Endometrial microvascular endothelial cells (primary cell): ENCODE results near the gene MPG. TPM values are rescaled to one million over a fixed set of nuclear protein-coding genes. Genes with fewer than 3 reads are reported as not detected.

Experiments
- in situ Hi-C: cut with HindIII; loops from 2 replicates; pipeline ENCODE4 v1.10.0; 2017; ENCODE audit warnings: low sequenced_read_pairs, low pct_unique_long_range_greater_than_20kb; ENCODE audit errors: inconsistent ontology term
- total RNA-seq: library from RNA; depleted of rRNA; stranded (reverse); fragments of >200 nt; gene quantifications from one replicate; pipeline ENCODE4 v1.2.3, GENCODE V29; 2015; ENCODE audit errors: inconsistent ontology term

The MPG gene
- total RNA-seq, 1 donor from 2014 or later: 160 TPM

GRCh38 chr16:63998-64913 is 13.8 kb upstream of the MPG start:
- in situ Hi-C loops: no loop called here

GRCh38 chr16:64914-65255 is 13.1 kb upstream of the MPG start:
- in situ Hi-C loops: no loop called here

GRCh38 chr16:65745-66144 is 12.3 kb upstream of the MPG start:
- in situ Hi-C loops: no loop called here

GRCh38 chr16:66309-67182 is 11.5 kb upstream of the MPG start:
- in situ Hi-C loops: no loop called here

GRCh38 chr16:67183-67791 is 10.7 kb upstream of the MPG start:
- in situ Hi-C loops: no loop called here

- in situ Hi-C loops: no loop called here
Observed at GRCh38 chr16:67884-68789, 9.9 kb upstream of the MPG start.

GRCh38 chr16:69181-69580 is 8.8 kb upstream of the MPG start:
- in situ Hi-C loops: no loop called here

- in situ Hi-C loops: no loop called here
Observed at GRCh38 chr16:71210-71539, 6.8 kb upstream of the MPG start.

GRCh38 chr16:71540-72401 is 6.3 kb upstream of the MPG start:
- in situ Hi-C loops: no loop called here

- in situ Hi-C loops: no loop called here
Observed at GRCh38 chr16:72561-73548, 5.2 kb upstream of the MPG start, which contains the start of gene RHBDF1. Gene RHBDF1 (minus strand): TSS chr16:72631. CDS start chr16:65015, 7,616 bp downstream.

- in situ Hi-C loops: no loop called here
Observed at GRCh38 chr16:74051-74746, 3.8 kb upstream of the MPG start.

GRCh38 chr16:74747-75334 is 3.2 kb upstream of the MPG start:
- in situ Hi-C loops: no loop called here

- in situ Hi-C loops: no loop called here
Observed at GRCh38 chr16:75580-76501, 2.2 kb upstream of the MPG start.

GRCh38 chr16:76535-77272 is 1.3 kb upstream of the MPG start:
- in situ Hi-C loops: no loop called here
